ENCODE measurements around the gene SLC12A7. TPM values are rescaled to one million over a fixed set of nuclear protein-coding genes. Genes with fewer than 3 reads are reported as not detected.

The SLC12A7 gene
- total and polyA plus RNA-seq, 2 of the 13 experiments (the other 11 are each of a cell fraction or from before 2014, with no cell fraction given), result 14.0 to 18.5 TPM

GRCh38 chr5:1138445-1139245, 26.8 kb upstream of the SLC12A7 start (continued):
- TF ChIP-seq ZNF280D (CRISPR knock-in tag; IDR thresholded peaks at IDR 0.05) (0 out of 2 replicates have a peak, but pooled peaks have one; percentile 47), ZNF691 (CRISPR knock-in tag; IDR thresholded peaks at IDR 0.05; ENCODE audit: borderline replicate concordance, low read depth) (peak; percentile 82; the same call in 1 of the 2 replicates), KDM3A (CRISPR knock-in tag; IDR thresholded peaks at IDR 0.05; ENCODE audit: low read depth) (no peak), PITX1 (CRISPR knock-in tag; IDR thresholded peaks at IDR 0.05) (peak; percentile 46; the same call in 1 of the 2 replicates), ZFX (CRISPR knock-in tag; IDR thresholded peaks at IDR 0.05; ENCODE audit: low read depth) (peak; percentile 57), MXI1 (IDR thresholded peaks at IDR 0.05; ENCODE audit: borderline replicate concordance, low read depth, low read length) (peak; percentile 14; the same call in 1 of the 3 replicates), MTA1 (CRISPR knock-in tag; IDR thresholded peaks at IDR 0.05; ENCODE audit: borderline replicate concordance) (0 out of 2 replicates have a peak, but pooled peaks have one; percentile 49), ZKSCAN5 (CRISPR knock-in tag; IDR thresholded peaks at IDR 0.05) (no peak), KDM6A (CRISPR knock-in tag; IDR thresholded peaks at IDR 0.05; ENCODE audit: low read depth) (peak; percentile 72), ZNF709 (CRISPR knock-in tag; IDR thresholded peaks at IDR 0.05) (peak; percentile 44; the same call in 1 of the 2 replicates), SP2 (CRISPR knock-in tag; IDR thresholded peaks at IDR 0.05) (peak; percentile 49; the same call in 1 of the 2 replicates), ZNF556 (CRISPR knock-in tag; IDR thresholded peaks at IDR 0.05; ENCODE audit: borderline replicate concordance) (0 out of 2 replicates have a peak, but pooled peaks have one; percentile 53), JDP2 (CRISPR knock-in tag; IDR thresholded peaks at IDR 0.05; ENCODE audit: borderline replicate concordance) (no peak), ZNF207 (IDR thresholded peaks at IDR 0.05; ENCODE audit: borderline replicate concordance) (no peak), NCOR1 (IDR thresholded peaks at IDR 0.05; ENCODE audit: borderline replicate concordance, low read length) (peak; percentile 49; the same call in 1 of the 2 replicates), ZMAT3 (CRISPR knock-in tag; conservative IDR thresholded peaks at IDR 0.05) (0 out of 2 replicates have a peak, but pooled peaks have one; percentile 37), ZNF770 (CRISPR knock-in tag; IDR thresholded peaks at IDR 0.05) (peak; percentile 89), MTERF4 (CRISPR knock-in tag; IDR thresholded peaks at IDR 0.05) (0 out of 2 replicates have a peak, but pooled peaks have one; percentile 33), MAZ (IDR thresholded peaks at IDR 0.05; ENCODE audit: borderline replicate concordance, low read depth, low read length) (no peak; the same call in 1 of the 2 replicates), MAZ (CRISPR knock-in tag; IDR thresholded peaks at IDR 0.05; ENCODE audit: low read depth) (0 out of 2 replicates have a peak, but pooled peaks have one; percentile 30), POGZ (CRISPR knock-in tag; IDR thresholded peaks at IDR 0.05) (peak; percentile 64; the same call in 1 of the 2 replicates)
